GM19395 (cell line): ENCODE results near the gene TLE3.
"Not testable (repeated sequence)": the region's sequence is repeated elsewhere in the genome, so short reads cannot be mapped to it uniquely, and the experiment has no call there.

ENCODE experiments used
- ATAC-seq: cut with Tn5 transposase; IDR thresholded peaks from one replicate; pipeline ENCODE4 v1.9.1; 2021; ENCODE audit warnings: mild to moderate bottlenecking, moderate library complexity; ENCODE audit not compliant: unreplicated experiment

The TLE3 gene

GRCh38 chr15:70097321-70098152 is at the start of gene TLE3:
Gene TLE3 (minus strand): TSS chr15:70097917. CDS start chr15:70096798, 1,119 bp downstream.
- ATAC-seq = peak; percentile 64

GRCh38 chr15:70147178-70147760 is 49.6 kb upstream of the TLE3 start:
- no peak for ATAC-seq

GRCh38 chr15:70146771-70147170 is 49.1 kb upstream of the TLE3 start:
- no peak for ATAC-seq

- ATAC-seq = no peak
Measured at GRCh38 chr15:70146162-70146561, 48.4 kb upstream of the TLE3 start.

- no peak for ATAC-seq
Measured at GRCh38 chr15:70145261-70145660, 47.5 kb upstream of the TLE3 start.

- ATAC-seq = no peak
Measured at GRCh38 chr15:70142322-70143191, 44.8 kb upstream of the TLE3 start.

- no peak for ATAC-seq
Measured at GRCh38 chr15:70142072-70142321, 44.3 kb upstream of the TLE3 start.

- ATAC-seq = no peak
Measured at GRCh38 chr15:70141376-70142071, 43.8 kb upstream of the TLE3 start.

- no peak for ATAC-seq
Measured at GRCh38 chr15:70140543-70141375, 43.0 kb upstream of the TLE3 start.

- ATAC-seq = no peak
Measured at GRCh38 chr15:70140025-70140542, 42.4 kb upstream of the TLE3 start.

GRCh38 chr15:70137967-70138366 is 40.2 kb upstream of the TLE3 start:
- no peak for ATAC-seq

GRCh38 chr15:70137021-70137420 is 39.3 kb upstream of the TLE3 start:
- ATAC-seq = not testable (repeated sequence)

- ATAC-seq = no peak
Measured at GRCh38 chr15:70133781-70134421, 36.2 kb upstream of the TLE3 start.

- ATAC-seq = no peak
Measured at GRCh38 chr15:70133296-70133695, 35.6 kb upstream of the TLE3 start.

- ATAC-seq = no peak
Measured at GRCh38 chr15:70132571-70132970, 34.9 kb upstream of the TLE3 start.

GRCh38 chr15:70132139-70132538 is 34.4 kb upstream of the TLE3 start:
- ATAC-seq = no peak

GRCh38 chr15:70128414-70129140 is 30.9 kb upstream of the TLE3 start:
- no peak for ATAC-seq

- ATAC-seq = no peak
Measured at GRCh38 chr15:70127770-70128413, 30.2 kb upstream of the TLE3 start.
